A549 (cell line): ENCODE measurements around the gene EME2. TPM values are rescaled to one million over a fixed set of nuclear protein-coding genes. Genes with fewer than 3 reads are reported as not detected.

ENCODE experiments used
- ATAC-seq, 2 experiments: fragments of 200-7000 bp in 1 of 2; fragments of >200 bp in 1 of 2; cut with Nextera tagmentation in 1 of 2; cut with Tn5 transposase in 1 of 2; 3 replicates each; pipeline versions ENCODE4 v1.8.0 to v1.9.1; 2018 to 2020; ENCODE audit warnings: mild to moderate bottlenecking in 1 of 2, moderate library complexity in 1 of 2
- CTCF ChIA-PET: fragments of 300-600 bp; sonication (Branson Sonifier 250); formaldehyde crosslinking; extraction: SDS; loops from one replicate; lab custom pipeline; 2021; ENCODE audit warnings: antibody characterized with exemption, inconsistent platforms; lab: Yijun Ruan, JAX
- POLR2A ChIA-PET: fragments of 350-600 bp; formaldehyde crosslinking; extraction: SDS; loops from one replicate; lab custom pipeline; 2021; ENCODE audit warnings: antibody characterized with exemption, inconsistent platforms; lab: Yijun Ruan, JAX
- DNase-seq, 2 experiments: peaks; one replicate each; pipeline versions ENCODE4 v3.0.0 to v3.0.0-alpha.2; 2011 to 2016; ENCODE audit warnings: low read depth in 1 of 2, low spot score in 1 of 2
- FAIRE-seq: peaks from 2 replicates; lab custom pipeline; 2011; peaks lifted over from hg19 to GRCh38; lab: Jason Lieb, UNC
- H3K27ac ChIP-seq, 2 experiments: fragments of >200 bp; sonication (Bioruptor Twin); formaldehyde crosslinking; 3 replicates each; pipeline ENCODE4 v1.5.1; 2016 to 2017
- H3K4me1 ChIP-seq: fragments of >200 bp; sonication (Bioruptor Twin); formaldehyde crosslinking; 3 replicates; pipeline ENCODE4 v1.6.1; 2016
- H3K4me2 ChIP-seq: fragments of >200 bp; sonication (Bioruptor Twin); formaldehyde crosslinking; 3 replicates; pipeline ENCODE4 v1.6.1; 2016
- H3K4me3 ChIP-seq: fragments of >200 bp; sonication (Bioruptor Twin); formaldehyde crosslinking; 3 replicates; pipeline ENCODE4 v1.5.1; 2016
- H3K9me3 ChIP-seq: fragments of >200 bp; sonication (Bioruptor Twin); formaldehyde crosslinking; 3 replicates; pipeline ENCODE4 v1.6.1; 2016
- BCL3 ChIP-seq: fragments of >200 bp; sonication (Bioruptor Twin); formaldehyde crosslinking; IDR thresholded peaks from 3 replicates; pipeline ENCODE4 v1.6.1; 2016
- CBX2 ChIP-seq: fragments of 200-600 bp; sonication (generic); IDR thresholded peaks from 2 replicates; pipeline ENCODE4 v1.6.1; 2016; ENCODE audit warnings: low read depth, mild to moderate bottlenecking, borderline replicate concordance
- CBX8 ChIP-seq: fragments of 200-600 bp; sonication (generic); IDR thresholded peaks from 2 replicates; pipeline ENCODE4 v1.6.1; 2016
- CEBPB ChIP-seq, 2 experiments: fragments of >200 bp in 1 of 2; sonication (Bioruptor Twin) in 1 of 2; formaldehyde crosslinking in 1 of 2; IDR thresholded peaks; 2 replicates each; pipeline ENCODE4 v1.6.1; 2012 to 2016
- CHD4 ChIP-seq: fragments of 200-600 bp; sonication (generic); IDR thresholded peaks from 2 replicates; pipeline ENCODE4 v1.6.1; 2016; ENCODE audit warnings: antibody characterized with exemption, mild to moderate bottlenecking, borderline replicate concordance
- E2F6 ChIP-seq: IDR thresholded peaks from 2 replicates; pipeline ENCODE4 v1.6.1; 2012; ENCODE audit warnings: low read depth, borderline replicate concordance
- EP300 ChIP-seq, 2 experiments: fragments of >200 bp; sonication (Bioruptor Twin); formaldehyde crosslinking; IDR thresholded peaks; 2 replicates in 1 of 2; 3 replicates in 1 of 2; pipeline ENCODE4 v1.6.1; 2016 to 2017
- FOSB ChIP-seq: fragments of 250-450 bp; sonication (Bioruptor Pico); IDR thresholded peaks from 2 replicates; pipeline ENCODE4 v1.5.0; 2020; ENCODE audit warnings: mild to moderate bottlenecking, moderate library complexity
- FOSL2 ChIP-seq, 2 experiments: fragments of 450-650 bp in 1 of 2; fragments of >200 bp in 1 of 2; sonication (Bioruptor Twin) in 1 of 2; formaldehyde crosslinking; IDR thresholded peaks; 2 replicates each; pipeline versions ENCODE4 v1.5.0 to v1.6.1; 2016 to 2020; ENCODE audit warnings: mild to moderate bottlenecking in 1 of 2, moderate library complexity in 1 of 2
- HOXA7 ChIP-seq: fragments of 250-450 bp; sonication (Bioruptor Pico); IDR thresholded peaks from 2 replicates; pipeline ENCODE4 v1.5.0; 2020; ENCODE audit warnings: mild to moderate bottlenecking, moderate library complexity
- HOXB13 ChIP-seq: fragments of 250-450 bp; sonication (Bioruptor Pico); IDR thresholded peaks from 2 replicates; pipeline ENCODE4 v1.5.0; 2020; ENCODE audit warnings: low read depth, mild to moderate bottlenecking, moderate library complexity
- JUNB ChIP-seq: fragments of >200 bp; sonication (Bioruptor Twin); formaldehyde crosslinking; IDR thresholded peaks from 2 replicates; pipeline ENCODE4 v1.6.1; 2016
- KDM1A ChIP-seq: fragments of 200-600 bp; sonication (generic); IDR thresholded peaks from 2 replicates; pipeline ENCODE4 v1.6.1; 2016; ENCODE audit warnings: low read depth, mild to moderate bottlenecking
- MAFK ChIP-seq: fragments of 450-650 bp; IDR thresholded peaks from 2 replicates; pipeline ENCODE4 v1.6.1; 2014; ENCODE audit not compliant: partially characterized antibody
- MYC ChIP-seq: IDR thresholded peaks from 2 replicates; pipeline ENCODE4 v1.6.1; 2012; ENCODE audit warnings: mild to moderate bottlenecking, inconsistent platforms, low read length, improper control_type of control experiment, borderline replicate concordance
- NFE2L2 ChIP-seq: fragments of 150-350 bp; conservative IDR thresholded peaks from 2 replicates; pipeline ENCODE4 v1.6.1; 2014; ENCODE audit warnings: low read length
- NPAS2 ChIP-seq: fragments of 250-450 bp; sonication (Bioruptor Pico); IDR thresholded peaks from 2 replicates; pipeline ENCODE4 v1.8.0; 2022; ENCODE audit warnings: mild to moderate bottlenecking, moderate library complexity, borderline replicate concordance
- NR3C1 ChIP-seq: fragments of >200 bp; sonication (Bioruptor Twin); formaldehyde crosslinking; IDR thresholded peaks from 3 replicates; pipeline ENCODE4 v1.6.1; 2017
- PBX3 ChIP-seq: IDR thresholded peaks from 2 replicates; pipeline ENCODE4 v1.6.1; 2012
- PHF8 ChIP-seq: fragments of 200-600 bp; sonication (generic); IDR thresholded peaks from 2 replicates; pipeline ENCODE4 v1.6.1; 2016; ENCODE audit warnings: low read depth, mild to moderate bottlenecking, antibody characterized with exemption, moderate library complexity, borderline replicate concordance
- POLR2AphosphoS2 ChIP-seq: conservative IDR thresholded peaks from 2 replicates; pipeline ENCODE4 v1.6.1; 2012; ENCODE audit warnings: low read length, improper control_type of control experiment, inconsistent platforms
- RAD21 ChIP-seq, 2 experiments: fragments of >200 bp in 1 of 2; sonication (Bioruptor Twin) in 1 of 2; formaldehyde crosslinking in 1 of 2; IDR thresholded peaks in 1 of 2; conservative IDR thresholded peaks in 1 of 2; 2 replicates in 1 of 2; 3 replicates in 1 of 2; pipeline ENCODE4 v1.6.1; 2012 to 2018; ENCODE audit warnings: inconsistent platforms in 1 of 2
- RARB ChIP-seq: fragments of 250-450 bp; sonication (Bioruptor Pico); IDR thresholded peaks from 2 replicates; pipeline ENCODE4 v1.8.0; 2021; ENCODE audit warnings: mild to moderate bottlenecking, moderate library complexity
- RFX5 ChIP-seq: fragments of 450-650 bp; IDR thresholded peaks from 2 replicates; pipeline ENCODE4 v1.7.1; 2014; ENCODE audit warnings: antibody characterized with exemption, mild to moderate bottlenecking, moderate library complexity
- RNF2 ChIP-seq: fragments of 200-600 bp; sonication (generic); IDR thresholded peaks from 2 replicates; pipeline ENCODE4 v1.6.1; 2016; ENCODE audit warnings: low read depth, mild to moderate bottlenecking, antibody characterized with exemption, moderate library complexity, borderline replicate concordance
- SREBF2 ChIP-seq: fragments of 450-650 bp; IDR thresholded peaks from 2 replicates; pipeline ENCODE4 v1.6.1; 2014; ENCODE audit warnings: mild to moderate bottlenecking, moderate library complexity
- TFCP2L1 ChIP-seq: fragments of 250-450 bp; sonication (Bioruptor Pico); IDR thresholded peaks from 2 replicates; pipeline ENCODE4 v1.5.0; 2021; ENCODE audit warnings: mild to moderate bottlenecking
- TP53 ChIP-seq: fragments of 250-450 bp; sonication (Bioruptor Pico); IDR thresholded peaks from 2 replicates; pipeline ENCODE4 v1.5.0; 2021; ENCODE audit warnings: mild to moderate bottlenecking, moderate library complexity
- ZNF302 ChIP-seq: fragments of 250-450 bp; sonication (Bioruptor Pico); IDR thresholded peaks from 2 replicates; pipeline ENCODE4 v1.9.0; 2021; ENCODE audit warnings: inconsistent platforms, mild to moderate bottlenecking, moderate library complexity
- WGBS: methylation state at CpG from one replicate; pipeline ENCODE4 v1.1.6; 2017; ENCODE audit errors: missing lambda C conversion rate; 5-methylcytosine and 5-hydroxymethylcytosine counted together
- polyA plus RNA-seq, 4 experiments: library from polyadenylated mRNA; depleted of rRNA in 3 of 4; stranded (reverse); fragments of >200 nt; fragmentation: RNase III in 1 of 4; extraction: RNeasy Plus Mini Kit Qiagen cat#74134 plus additional on column Dnase treatment in 1 of 4; gene quantifications; 2 replicates in 3 of 4; 3 replicates in 1 of 4; pipeline ENCODE4 v1.2.3, GENCODE V29; 2011 to 2017
- TF ChIP-seq, protein P1 (sequence below): IDR thresholded peaks from 2 replicates; pipeline ENCODE4 v1.6.1; 2012

EME2 gene
- polyA plus RNA-seq, 2 of the 4 experiments (the other 2 are of a cell fraction): 2.9 to 16.5 TPM

DNA sequence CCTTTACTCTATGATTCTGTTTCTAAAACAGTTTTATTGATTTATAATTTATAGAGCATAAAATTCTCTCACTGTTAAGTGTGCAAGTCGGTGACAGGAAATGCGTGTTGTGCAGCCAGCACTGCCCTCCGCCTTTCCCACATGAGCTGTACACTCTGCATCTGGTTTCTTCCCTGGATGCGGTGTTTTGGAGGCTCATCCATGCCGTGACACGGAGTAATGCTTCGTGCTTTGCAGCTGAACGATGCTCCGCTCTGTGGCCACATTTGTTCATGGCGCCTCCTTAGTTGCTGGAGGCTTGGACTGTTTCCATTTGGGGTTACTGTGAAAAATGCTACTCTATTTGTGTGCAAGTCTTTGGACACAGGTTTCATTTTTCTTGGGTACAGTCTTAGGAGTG, 28.1 kb downstream of the EME2 start:
- WGBS: 84% methylated on average over 10 of the region's 10 CpGs
- no peak for FAIRE-seq
- H3K9me3 ChIP-seq: peaks cover 21% of the 10 kb centered on the region; the same call in 2 of the 3 replicates
- H3K4me2 ChIP-seq: no peak overlapping the region
- TF ChIP-seq NR3C1: no peak
- no peak for TF ChIP-seq PBX3
- no peak for TF ChIP-seq PHF8
- TF ChIP-seq RNF2: no peak
- TF ChIP-seq CEBPB (IDR thresholded peaks at IDR 0.05): no peak
- no peak for TF ChIP-seq BCL3
- TF ChIP-seq EP300 (IDR thresholded peaks at IDR 0.05): no peak
- TF ChIP-seq NPAS2 (CRISPR knock-in tag): no peak
- TF ChIP-seq, protein P1, sequence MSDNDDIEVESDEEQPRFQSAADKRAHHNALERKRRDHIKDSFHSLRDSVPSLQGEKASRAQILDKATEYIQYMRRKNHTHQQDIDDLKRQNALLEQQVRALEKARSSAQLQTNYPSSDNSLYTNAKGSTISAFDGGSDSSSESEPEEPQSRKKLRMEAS: no peak
- TF ChIP-seq TP53 (CRISPR knock-in tag): no peak
- TF ChIP-seq HOXB13 (CRISPR knock-in tag): no peak
- no peak overlapping the region for H3K27ac ChIP-seq
- POLR2A ChIA-PET: no interaction called here
- H3K4me1 ChIP-seq: no peaks in the 10 kb centered on the region
- CTCF ChIA-PET: interaction anchor here (1.0 to 2.1 kb wide), 2 partner anchors 12 to 40 kb away, joined by 3 to 15 read pairs; no protein-coding TSS in a partner anchor
- no peak for DNase-seq
- H3K4me3 ChIP-seq: no peak overlapping the region
- no peak for ATAC-seq

DNA sequence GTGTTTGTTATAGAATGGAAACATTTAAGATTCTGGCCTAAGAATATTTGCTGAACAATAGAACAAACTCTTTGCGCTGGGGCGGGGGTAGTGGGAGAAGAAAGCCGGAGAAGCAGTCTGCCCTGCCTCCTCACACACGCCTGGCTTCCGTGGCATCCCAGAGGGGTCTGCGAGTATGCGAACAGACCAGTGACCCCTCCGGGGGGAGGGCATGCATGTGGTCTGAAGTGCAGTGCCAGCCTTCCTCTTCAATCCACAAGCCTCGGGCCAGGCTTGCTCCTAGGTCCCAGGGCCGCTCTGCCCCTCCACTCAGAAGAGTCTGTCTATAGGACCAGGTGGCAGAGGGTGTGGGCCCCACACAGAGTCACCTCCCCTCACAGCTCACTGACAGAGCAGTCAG, 35.0 kb downstream of the EME2 start:
- ATAC-seq (no peak), FAIRE-seq (no peak), DNase-seq (no peak)
- no peak overlapping the region for H3K27ac ChIP-seq
- H3K4me3 ChIP-seq: no peak overlapping the region
- 86% methylated on average over 9 of the region's 10 CpGs for WGBS
- POLR2A ChIA-PET: no interaction called here
- CTCF ChIA-PET: interaction anchor here (1.6 kb wide), 1 partner anchor 20 kb away, joined by 4 read pairs; the partner anchor contains the start of genes FAHD1 and HAGH
- H3K9me3 ChIP-seq: no peaks in the 10 kb centered on the region
- TF ChIP-seq ZNF302 (CRISPR knock-in tag) (no peak), RAD21 (conservative IDR thresholded peaks at IDR 0.05 in 1 of 2, IDR thresholded peaks at IDR 0.05 in 1 of 2) (no peak), FOSL2 (IDR thresholded peaks at IDR 0.05) (no peak), FOSL2 (CRISPR knock-in tag; IDR thresholded peaks at IDR 0.05) (no peak), RNF2 (no peak), RFX5 (no peak), POLR2AphosphoS2 (no peak), MAFK (no peak), CBX2 (no peak), HOXA7 (CRISPR knock-in tag) (no peak), SREBF2 (no peak), NFE2L2 (no peak), JUNB (no peak), CBX8 (no peak), RARB (no peak), TFCP2L1 (CRISPR knock-in tag) (no peak), CHD4 (no peak), KDM1A (no peak), MYC (no peak), E2F6 (no peak), FOSB (CRISPR knock-in tag) (no peak)
- H3K4me2 ChIP-seq: no peak overlapping the region
- peaks cover 4% of the 10 kb centered on the region; the same call in 1 of the 3 replicates for H3K4me1 ChIP-seq
